HG03097 (cell line): Measurements from ENCODE around the gene PEAK1.
"Not testable (repeated sequence)": the region's sequence is repeated elsewhere in the genome, so short reads cannot be mapped to it uniquely, and the experiment has no call there.

Experiments used
- ATAC-seq: cut with Tn5 transposase; IDR thresholded peaks from one replicate; pipeline ENCODE4 v1.9.1; 2021; ENCODE audit not compliant: unreplicated experiment, low FRiP score

PEAK1 gene

GRCh38 chr15:77326366-77326765, 93.5 kb downstream of the PEAK1 start:
- no peak for ATAC-seq

GRCh38 chr15:77312523-77312922, 107.4 kb downstream of the PEAK1 start:
- no peak for ATAC-seq

GRCh38 chr15:77311618-77312398, 108.1 kb downstream of the PEAK1 start:
- no peak for ATAC-seq

- ATAC-seq: no peak
Observed at GRCh38 chr15:77311020-77311419, 108.9 kb downstream of the PEAK1 start.

- ATAC-seq: no peak
Observed at GRCh38 chr15:77309392-77309791, 110.5 kb downstream of the PEAK1 start.

GRCh38 chr15:77305953-77306352, 114.0 kb downstream of the PEAK1 start:
- no peak for ATAC-seq

GRCh38 chr15:77296773-77297337, 123.0 kb downstream of the PEAK1 start:
- ATAC-seq: no peak

- no peak for ATAC-seq
Observed at GRCh38 chr15:77295446-77295845, 124.5 kb downstream of the PEAK1 start.

- ATAC-seq: no peak
Observed at GRCh38 chr15:77292969-77293558, 126.8 kb downstream of the PEAK1 start.

GRCh38 chr15:77291107-77291506, 128.8 kb downstream of the PEAK1 start:
- ATAC-seq: no peak

- ATAC-seq: no peak
Observed at GRCh38 chr15:77287385-77287784, 132.5 kb downstream of the PEAK1 start.

- no peak for ATAC-seq
Observed at GRCh38 chr15:77285057-77285997, 134.6 kb downstream of the PEAK1 start.

GRCh38 chr15:77282333-77282732, 137.6 kb downstream of the PEAK1 start:
- no peak for ATAC-seq

GRCh38 chr15:77276943-77277342, 143.0 kb downstream of the PEAK1 start:
- no peak for ATAC-seq

- ATAC-seq: no peak
Observed at GRCh38 chr15:77276096-77276495, 143.8 kb downstream of the PEAK1 start.

- ATAC-seq: not testable (repeated sequence)
Observed at GRCh38 chr15:77273136-77273535, 146.8 kb downstream of the PEAK1 start.

GRCh38 chr15:77266708-77267386, 153.1 kb downstream of the PEAK1 start:
- ATAC-seq: no peak

GRCh38 chr15:77255385-77255784, 164.5 kb downstream of the PEAK1 start:
- no peak for ATAC-seq

- no peak for ATAC-seq
Observed at GRCh38 chr15:77251662-77252061, 168.2 kb downstream of the PEAK1 start.

- no peak for ATAC-seq
Observed at GRCh38 chr15:77247116-77247515, 172.8 kb downstream of the PEAK1 start.
